Heart left ventricle (tissue), 16 donors: Measurements from ENCODE around the gene SULT4A1. TPM values are rescaled to one million over a fixed set of nuclear protein-coding genes. Genes with fewer than 3 reads are reported as not detected.

ENCODE experiments used
- ATAC-seq, 4 donors: fragments of 200-7000 bp; cut with Tn5 transposase; one replicate each; pipeline ENCODE4 v1.9.1; 2020 to 2022; ENCODE audit warnings: moderate library complexity in 4 of 4, mild to moderate bottlenecking in 3 of 4, moderate number of reproducible peaks in 1 of 4
- DNase-seq, 5 donors: peaks; one replicate each; pipeline ENCODE4 v3.0.0-alpha.2; 2020
- H3K27ac ChIP-seq, 12 donors: fragments of 200-600 bp; sonication (generic) in 4 of 12; one replicate each; pipeline versions ENCODE4 v1.5.0 to v1.8.0; 2016 to 2022; ENCODE audit warnings: mild to moderate bottlenecking in 2 of 12
- H3K27me3 ChIP-seq, 9 donors: fragments of 200-600 bp; sonication (generic) in 2 of 9; one replicate each; pipeline versions ENCODE4 v1.5.1 to v1.8.0; 2016 to 2022; ENCODE audit warnings: mild to moderate bottlenecking in 3 of 9
- H3K36me3 ChIP-seq, 9 donors: fragments of 200-600 bp; sonication (generic) in 2 of 9; one replicate each; pipeline versions ENCODE4 v1.5.0 to v1.8.0; 2018 to 2022; ENCODE audit warnings: mild to moderate bottlenecking in 2 of 9
- H3K4me1 ChIP-seq, 12 donors: fragments of 200-600 bp; sonication (generic) in 4 of 12; one replicate each; pipeline versions ENCODE4 v1.5.0 to v1.8.0; 2016 to 2022; ENCODE audit warnings: mild to moderate bottlenecking in 3 of 12
- H3K4me3 ChIP-seq, 12 donors: fragments of 200-600 bp; sonication (generic) in 4 of 12; one replicate each; pipeline versions ENCODE4 v1.5.0 to v1.8.0; 2017 to 2022; ENCODE audit warnings: mild to moderate bottlenecking in 9 of 12, moderate library complexity in 4 of 12
- H3K9me3 ChIP-seq, 12 donors: fragments of 200-600 bp; sonication (generic) in 4 of 12; one replicate each; pipeline versions ENCODE4 v1.5.0 to v1.8.0; 2016 to 2022; ENCODE audit warnings: mild to moderate bottlenecking in 1 of 12
- POLR2A ChIP-seq, 2 donors: fragments of 450-650 bp; IDR thresholded peaks; one replicate each; pipeline ENCODE4 v1.6.1; 2017; ENCODE audit warnings: antibody characterized with exemption in 2 of 2, mild to moderate bottlenecking in 2 of 2, moderate library complexity in 2 of 2
- WGBS, 4 donors: extraction: QIAGEN DNeasy Blood & Tissue Kit in 2 of 4; methylation state at CpG; one replicate each; pipeline versions ENCODE4 v1.1.5 to v1.1.7; 2013 to 2018; 5-methylcytosine and 5-hydroxymethylcytosine counted together
- intact Hi-C, 10 donors: fragments of 100-400 bp; cut with DNase I; formaldehyde crosslinking; loops; one replicate each; pipeline versions ENCODE4 v1.11.1 to v1.14.2; 2022
- polyA plus RNA-seq, 2 donors: library from polyadenylated mRNA; stranded (reverse); fragments of 200-250 nt; gene quantifications; one replicate each; pipeline ENCODE4 v1.2.3, GENCODE V29; 2013
- total RNA-seq, 9 donors: library from RNA; depleted of rRNA in 2 of 9; stranded (reverse); fragments of >200 nt in 2 of 9; fragmentation: NEBNext Ultra II Directional in 3 of 9; extraction: Animal tissue kit (Norgen Biotek cat#: 25700) in 3 of 9; gene quantifications; one replicate each; pipeline versions ENCODE4 v1.1.0 to v1.2.4, GENCODE V29; 2016 to 2023
- TF ChIP-seq, protein P1 (sequence below), 12 donors: fragments of 200-600 bp; sonication (generic) in 4 of 12; IDR thresholded peaks; one replicate each; pipeline versions ENCODE4 v1.5.0 to v1.8.0; 2018 to 2022; ENCODE audit warnings: antibody characterized with exemption in 12 of 12, mild to moderate bottlenecking in 5 of 12
- donor health status: ischemic (EF 13 %, LVEDD 7.1; RV severe dilation, severe dysfunction).
- donor health status: healthy with polysubstance abuse.
- donor health status: DM: no; HTN: yes; CAD: no.
- donor health status: DM: no; HTN: no; CAD: no.
- donor health status: ischemic (EF 25% LVEDD 6.9; RV normal size, moderate dysfunction).
- donor health status: ischemic (EF 25% LVEDD 5.7; RV mildly dilated, moderate dysfunction).
- donor health status: healthy.
- donor health status: DM: yes; HTN: yes; CAD: no.
- donor health status: ischemic (EF 35%, LVEDD 5.7; RV mildly dilated, moderate dysfunction).
- donor health status: nonischemic (EF 11% LVEDD 7.7; RV severe dilation, severe dysfunction).
- donor health status: DM: yes; HTN: yes; CAD: no.
- donor health status: PGD.
- donor health status: ischemic (EF 29% LVEDD 5.4; RV normal size, mild dysfunction).
- donor health status: nonischemic (EF 23%, LVEDD 6.1; RV moderate dilation, normal function).

SULT4A1 gene
- total and polyA plus RNA-seq, 11 donors: 0.07 to 0.92 (median 0.21) TPM; not detected in 6

DNA sequence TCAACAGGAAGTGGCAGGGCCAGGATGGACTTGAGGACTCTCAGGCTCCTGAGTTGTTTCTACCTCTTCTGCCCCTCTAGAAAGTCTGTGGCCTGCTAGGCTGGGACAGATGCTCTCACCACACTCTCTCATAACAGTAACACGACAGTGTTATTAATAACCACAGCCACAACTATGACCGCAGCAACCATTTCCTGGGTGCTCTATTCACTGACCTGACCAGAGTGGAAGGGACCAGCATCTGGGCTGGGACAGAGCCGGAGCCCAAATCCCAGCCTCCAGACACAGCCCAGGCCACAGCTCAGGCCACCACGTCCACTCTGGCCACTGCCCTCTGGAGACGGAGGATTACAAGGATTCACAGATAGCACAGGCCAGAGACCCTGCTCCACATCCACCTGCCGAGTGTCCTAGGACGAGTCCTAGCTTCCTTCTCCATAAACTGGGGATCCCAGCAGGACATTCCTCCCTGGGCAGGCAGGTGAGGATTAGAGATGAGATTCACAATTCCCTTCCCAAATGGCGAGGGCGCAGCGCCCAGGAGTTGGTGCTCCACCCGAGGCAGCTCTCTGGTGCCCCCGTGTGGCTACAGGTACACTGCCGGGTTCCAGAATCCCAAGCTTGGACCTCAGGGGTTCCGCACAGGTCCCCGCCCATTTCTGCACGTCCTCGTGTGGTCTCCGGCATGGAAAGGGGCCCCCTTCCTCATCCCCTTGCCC is 22.4 kb upstream of the SULT4A1 start:
- Histone ChIP-seq H3K4me1 (no peaks in the 10 kb centered on the region), H3K4me3 (no peak overlapping the region), H3K27ac (no peak overlapping the region), H3K9me3 (no peaks in the 10 kb centered on the region), H3K27me3 (peaks cover 2 to 51% (median 13%) of the 10 kb centered on the region in 9 donors), H3K36me3 (no peaks in the 10 kb centered on the region)
- intact Hi-C loops: loop anchor here in 5 of 10 donors (2.0 to 10.0 kb wide), 5 partner anchors 57 to 610 kb away; no protein-coding TSS in a partner anchor
- peak; percentile 35 to 78 (median 58) for DNase-seq
- peak in 3 of 4 donors; percentile 54 to 62 (median 59) for ATAC-seq
- no peak for TF ChIP-seq POLR2A (IDR thresholded peaks at IDR 0.05)
- TF ChIP-seq, protein P1, sequence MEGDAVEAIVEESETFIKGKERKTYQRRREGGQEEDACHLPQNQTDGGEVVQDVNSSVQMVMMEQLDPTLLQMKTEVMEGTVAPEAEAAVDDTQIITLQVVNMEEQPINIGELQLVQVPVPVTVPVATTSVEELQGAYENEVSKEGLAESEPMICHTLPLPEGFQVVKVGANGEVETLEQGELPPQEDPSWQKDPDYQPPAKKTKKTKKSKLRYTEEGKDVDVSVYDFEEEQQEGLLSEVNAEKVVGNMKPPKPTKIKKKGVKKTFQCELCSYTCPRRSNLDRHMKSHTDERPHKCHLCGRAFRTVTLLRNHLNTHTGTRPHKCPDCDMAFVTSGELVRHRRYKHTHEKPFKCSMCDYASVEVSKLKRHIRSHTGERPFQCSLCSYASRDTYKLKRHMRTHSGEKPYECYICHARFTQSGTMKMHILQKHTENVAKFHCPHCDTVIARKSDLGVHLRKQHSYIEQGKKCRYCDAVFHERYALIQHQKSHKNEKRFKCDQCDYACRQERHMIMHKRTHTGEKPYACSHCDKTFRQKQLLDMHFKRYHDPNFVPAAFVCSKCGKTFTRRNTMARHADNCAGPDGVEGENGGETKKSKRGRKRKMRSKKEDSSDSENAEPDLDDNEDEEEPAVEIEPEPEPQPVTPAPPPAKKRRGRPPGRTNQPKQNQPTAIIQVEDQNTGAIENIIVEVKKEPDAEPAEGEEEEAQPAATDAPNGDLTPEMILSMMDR (IDR thresholded peaks at IDR 0.05): peak; percentile 54 to 83 (median 76)
- WGBS, 4 donors: 24 to 28% (median 26%) methylated on average over 17 to 18 of the region's 18 CpGs

DNA sequence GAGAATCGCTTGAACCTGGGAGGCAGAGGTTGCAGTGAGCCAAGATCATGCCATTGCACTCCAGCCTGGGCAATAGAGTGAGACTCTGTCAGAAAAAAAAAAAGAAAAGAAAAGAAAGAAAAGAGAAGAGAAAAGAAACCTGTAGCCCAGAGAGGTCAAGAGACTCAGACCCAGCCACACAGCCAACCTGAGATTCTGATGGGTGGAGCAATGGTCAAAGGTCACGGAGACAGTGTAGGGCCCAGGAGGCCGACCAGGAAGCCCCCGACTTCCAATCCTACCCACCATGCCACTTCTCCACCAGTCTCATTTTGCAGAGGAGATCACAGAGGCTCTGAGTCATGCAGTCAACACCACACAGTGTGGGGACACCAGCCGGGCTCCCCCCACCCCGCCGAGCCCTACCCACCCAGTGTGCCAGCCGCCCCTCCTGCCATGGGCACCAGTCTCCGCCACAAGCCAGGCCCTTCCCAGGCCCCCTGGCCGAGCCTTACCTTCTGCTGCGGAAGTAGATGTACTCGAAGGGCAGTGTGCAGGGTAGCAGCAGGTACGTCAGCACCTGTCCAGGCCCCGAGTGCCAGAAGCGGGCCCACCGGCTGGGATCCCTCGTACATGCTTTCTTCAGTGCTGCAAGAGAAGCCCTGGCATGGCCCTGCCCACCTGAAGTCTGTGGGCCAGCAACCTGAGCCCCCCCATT is 21.6 kb upstream of the SULT4A1 start:
- WGBS, 4 donors: 83 to 88% (median 84%) methylated on average over 17 of the region's 17 CpGs
- no peak for DNase-seq
- Histone ChIP-seq H3K4me1 (no peaks in the 10 kb centered on the region), H3K4me3 (no peak overlapping the region), H3K27ac (no peak overlapping the region), H3K36me3 (no peaks in the 10 kb centered on the region), H3K27me3 (peaks cover 2 to 47% (median 5%) of the 10 kb centered on the region in 9 donors), H3K9me3 (no peaks in the 10 kb centered on the region)
- TF ChIP-seq, protein P1 (IDR thresholded peaks at IDR 0.05): no peak
- TF ChIP-seq POLR2A (IDR thresholded peaks at IDR 0.05): no peak
- no peak for ATAC-seq
- intact Hi-C loops: loop anchor here in 5 of 10 donors (2.0 to 10.0 kb wide), 4 partner anchors 495 to 609 kb away; no protein-coding TSS in a partner anchor

DNA sequence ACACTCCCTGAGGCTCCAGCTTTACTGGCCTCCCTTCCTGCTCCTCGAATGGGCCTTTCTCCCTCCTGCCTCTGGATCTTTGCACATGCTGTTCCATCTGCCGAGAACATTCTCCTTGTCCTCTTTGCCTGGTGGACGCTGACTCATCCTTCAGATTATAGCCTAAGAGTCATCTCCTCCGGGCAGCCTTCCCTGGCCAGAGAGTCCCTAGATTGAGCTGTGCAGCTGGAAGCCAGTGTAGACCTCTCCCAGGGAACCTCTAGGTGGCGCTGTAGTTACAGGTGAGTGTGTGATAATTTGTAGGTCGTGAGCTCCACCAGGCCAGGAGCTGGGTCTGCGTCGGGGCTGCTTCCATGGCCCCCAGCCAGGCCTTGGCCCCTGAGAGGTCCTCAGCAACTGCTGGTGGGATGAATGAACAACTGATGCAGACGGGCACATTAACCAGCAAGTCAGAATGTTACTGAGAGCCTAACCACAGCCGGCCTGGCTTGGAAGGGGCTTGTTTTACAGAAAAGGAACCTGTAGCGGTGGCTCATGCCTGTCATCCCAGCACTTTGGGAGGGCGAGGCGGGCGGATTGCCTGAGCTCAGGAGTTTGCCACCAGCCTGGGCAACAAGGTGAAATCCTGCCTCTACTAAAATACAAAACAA is 20.8 kb upstream of the SULT4A1 start:
- 38 to 45% (median 44%) methylated on average over 13 to 14 of the region's 14 CpGs for WGBS, 4 donors
- Histone ChIP-seq H3K27me3 (peaks cover 0 to 44% (median 3%) of the 10 kb centered on the region in 9 donors), H3K4me3 (no peak overlapping the region), H3K4me1 (no peaks in the 10 kb centered on the region), H3K36me3 (no peaks in the 10 kb centered on the region), H3K27ac (no peak overlapping the region), H3K9me3 (no peaks in the 10 kb centered on the region)
- DNase-seq (no peak), ATAC-seq (peak in 1 of 4 donors; percentile 27)
- TF ChIP-seq POLR2A (IDR thresholded peaks at IDR 0.05): no peak
- TF ChIP-seq, protein P1 (IDR thresholded peaks at IDR 0.05): peak in 9 of 12 donors; percentile 15 to 48 (median 32)
- intact Hi-C loops: loop anchor here in 4 of 10 donors (5.0 to 10.0 kb wide), 3 partner anchors 496 to 608 kb away; no protein-coding TSS in a partner anchor
